A549 (cell line): Measurements from ENCODE around the gene PIGV. TPM values are rescaled to one million over a fixed set of nuclear protein-coding genes. Genes with fewer than 3 reads are reported as not detected.
"Not testable (repeated sequence)": the region's sequence is repeated elsewhere in the genome, so short reads cannot be mapped to it uniquely, and the experiment has no call there.

Source experiments
- ATAC-seq, 2 experiments: fragments of 200-7000 bp in 1 of 2; fragments of >200 bp in 1 of 2; cut with Nextera tagmentation in 1 of 2; cut with Tn5 transposase in 1 of 2; 3 replicates each; pipeline versions ENCODE4 v1.8.0 to v1.9.1; 2018 to 2020; ENCODE audit warnings: mild to moderate bottlenecking in 1 of 2, moderate library complexity in 1 of 2
- CTCF ChIA-PET: fragments of 300-600 bp; sonication (Branson Sonifier 250); formaldehyde crosslinking; extraction: SDS; loops from one replicate; lab custom pipeline; 2021; ENCODE audit warnings: antibody characterized with exemption, inconsistent platforms; lab: Yijun Ruan, JAX
- POLR2A ChIA-PET: fragments of 350-600 bp; formaldehyde crosslinking; extraction: SDS; loops from one replicate; lab custom pipeline; 2021; ENCODE audit warnings: antibody characterized with exemption, inconsistent platforms; lab: Yijun Ruan, JAX
- DNase-seq, 2 experiments: peaks; one replicate each; pipeline versions ENCODE4 v3.0.0 to v3.0.0-alpha.2; 2011 to 2016; ENCODE audit warnings: low read depth in 1 of 2, low spot score in 1 of 2
- FAIRE-seq: peaks from 2 replicates; lab custom pipeline; 2011; peaks lifted over from hg19 to GRCh38; lab: Jason Lieb, UNC
- H3K27ac ChIP-seq, 2 experiments: fragments of >200 bp; sonication (Bioruptor Twin); formaldehyde crosslinking; 3 replicates each; pipeline ENCODE4 v1.5.1; 2016 to 2017
- H3K4me1 ChIP-seq: fragments of >200 bp; sonication (Bioruptor Twin); formaldehyde crosslinking; 3 replicates; pipeline ENCODE4 v1.6.1; 2016
- H3K4me2 ChIP-seq: fragments of >200 bp; sonication (Bioruptor Twin); formaldehyde crosslinking; 3 replicates; pipeline ENCODE4 v1.6.1; 2016
- H3K4me3 ChIP-seq: fragments of >200 bp; sonication (Bioruptor Twin); formaldehyde crosslinking; 3 replicates; pipeline ENCODE4 v1.5.1; 2016
- H3K9me3 ChIP-seq: fragments of >200 bp; sonication (Bioruptor Twin); formaldehyde crosslinking; 3 replicates; pipeline ENCODE4 v1.6.1; 2016
- BHLHE40 ChIP-seq: IDR thresholded peaks from 2 replicates; pipeline ENCODE4 v1.6.1; 2012; ENCODE audit warnings: low read depth, low read length, inconsistent platforms
- CHD4 ChIP-seq: fragments of 200-600 bp; sonication (generic); IDR thresholded peaks from 2 replicates; pipeline ENCODE4 v1.6.1; 2016; ENCODE audit warnings: antibody characterized with exemption, mild to moderate bottlenecking, borderline replicate concordance
- CTCF ChIP-seq: fragments of >200 bp; sonication (Bioruptor Twin); formaldehyde crosslinking; IDR thresholded peaks from 3 replicates; pipeline ENCODE4 v1.5.1; 2016
- EHF ChIP-seq: fragments of 250-450 bp; sonication (Bioruptor Pico); IDR thresholded peaks from 2 replicates; pipeline ENCODE4 v1.5.0; 2020; ENCODE audit warnings: mild to moderate bottlenecking
- EP300 ChIP-seq, 2 experiments: fragments of >200 bp; sonication (Bioruptor Twin); formaldehyde crosslinking; IDR thresholded peaks; 2 replicates in 1 of 2; 3 replicates in 1 of 2; pipeline ENCODE4 v1.6.1; 2016 to 2017
- FOSL2 ChIP-seq, 2 experiments: fragments of 450-650 bp in 1 of 2; fragments of >200 bp in 1 of 2; sonication (Bioruptor Twin) in 1 of 2; formaldehyde crosslinking; IDR thresholded peaks; 2 replicates each; pipeline versions ENCODE4 v1.5.0 to v1.6.1; 2016 to 2020; ENCODE audit warnings: mild to moderate bottlenecking in 1 of 2, moderate library complexity in 1 of 2
- HDAC2 ChIP-seq: fragments of 200-600 bp; sonication (generic); IDR thresholded peaks from 2 replicates; pipeline ENCODE4 v1.6.1; 2016
- HES2 ChIP-seq: fragments of >200 bp; sonication (Bioruptor Twin); formaldehyde crosslinking; IDR thresholded peaks from 2 replicates; pipeline ENCODE4 v1.6.1; 2016
- HMGXB4 ChIP-seq: fragments of 250-450 bp; sonication (Bioruptor Pico); IDR thresholded peaks from 2 replicates; pipeline ENCODE4 v1.5.0; 2021; ENCODE audit warnings: mild to moderate bottlenecking, moderate library complexity, borderline replicate concordance
- HOXA7 ChIP-seq: fragments of 250-450 bp; sonication (Bioruptor Pico); IDR thresholded peaks from 2 replicates; pipeline ENCODE4 v1.5.0; 2020; ENCODE audit warnings: mild to moderate bottlenecking, moderate library complexity
- HOXB13 ChIP-seq: fragments of 250-450 bp; sonication (Bioruptor Pico); IDR thresholded peaks from 2 replicates; pipeline ENCODE4 v1.5.0; 2020; ENCODE audit warnings: low read depth, mild to moderate bottlenecking, moderate library complexity
- KDM1A ChIP-seq: fragments of 200-600 bp; sonication (generic); IDR thresholded peaks from 2 replicates; pipeline ENCODE4 v1.6.1; 2016; ENCODE audit warnings: low read depth, mild to moderate bottlenecking
- KDM5A ChIP-seq: fragments of 200-600 bp; sonication (generic); IDR thresholded peaks from 2 replicates; pipeline ENCODE4 v1.6.1; 2016; ENCODE audit warnings: antibody characterized with exemption, mild to moderate bottlenecking
- MAFK ChIP-seq: fragments of 450-650 bp; IDR thresholded peaks from 2 replicates; pipeline ENCODE4 v1.6.1; 2014; ENCODE audit not compliant: partially characterized antibody
- MAZ ChIP-seq: fragments of 150-350 bp; IDR thresholded peaks from 2 replicates; pipeline ENCODE4 v1.6.1; 2014; ENCODE audit warnings: antibody characterized with exemption, low read depth, low read length, borderline replicate concordance
- MYC ChIP-seq: IDR thresholded peaks from 2 replicates; pipeline ENCODE4 v1.6.1; 2012; ENCODE audit warnings: mild to moderate bottlenecking, inconsistent platforms, low read length, improper control_type of control experiment, borderline replicate concordance
- RAD21 ChIP-seq, 2 experiments: fragments of >200 bp in 1 of 2; sonication (Bioruptor Twin) in 1 of 2; formaldehyde crosslinking in 1 of 2; IDR thresholded peaks in 1 of 2; conservative IDR thresholded peaks in 1 of 2; 2 replicates in 1 of 2; 3 replicates in 1 of 2; pipeline ENCODE4 v1.6.1; 2012 to 2018; ENCODE audit warnings: inconsistent platforms in 1 of 2
- RARB ChIP-seq: fragments of 250-450 bp; sonication (Bioruptor Pico); IDR thresholded peaks from 2 replicates; pipeline ENCODE4 v1.8.0; 2021; ENCODE audit warnings: mild to moderate bottlenecking, moderate library complexity
- RCOR1 ChIP-seq: fragments of 150-350 bp; IDR thresholded peaks from 2 replicates; pipeline ENCODE4 v1.6.1; 2014; ENCODE audit warnings: antibody characterized with exemption, low read length, low read depth
- SMC3 ChIP-seq: fragments of >200 bp; sonication (Bioruptor Twin); formaldehyde crosslinking; IDR thresholded peaks from 3 replicates; pipeline ENCODE4 v1.6.1; 2018; ENCODE audit warnings: inconsistent platforms
- SREBF2 ChIP-seq: fragments of 450-650 bp; IDR thresholded peaks from 2 replicates; pipeline ENCODE4 v1.6.1; 2014; ENCODE audit warnings: mild to moderate bottlenecking, moderate library complexity
- TFCP2L1 ChIP-seq: fragments of 250-450 bp; sonication (Bioruptor Pico); IDR thresholded peaks from 2 replicates; pipeline ENCODE4 v1.5.0; 2021; ENCODE audit warnings: mild to moderate bottlenecking
- USF2 ChIP-seq: fragments of 450-650 bp; IDR thresholded peaks from 2 replicates; pipeline ENCODE4 v1.6.1; 2014; ENCODE audit warnings: antibody characterized with exemption
- WGBS: methylation state at CpG from one replicate; pipeline ENCODE4 v1.1.6; 2017; ENCODE audit errors: missing lambda C conversion rate; 5-methylcytosine and 5-hydroxymethylcytosine counted together
- polyA plus RNA-seq, 4 experiments: library from polyadenylated mRNA; depleted of rRNA in 3 of 4; stranded (reverse); fragments of >200 nt; fragmentation: RNase III in 1 of 4; extraction: RNeasy Plus Mini Kit Qiagen cat#74134 plus additional on column Dnase treatment in 1 of 4; gene quantifications; 2 replicates in 3 of 4; 3 replicates in 1 of 4; pipeline ENCODE4 v1.2.3, GENCODE V29; 2011 to 2017

PIGV gene
- polyA plus RNA-seq, 2 of the 4 experiments (the other 2 are of a cell fraction), result 7.0 to 16.2 TPM

GRCh38 chr1:26799479-26800142 lies 11.9 kb downstream of the PIGV start:
- Histone ChIP-seq H3K4me2 (peak overlapping the region; percentile 56), H3K4me3 (no peak overlapping the region), H3K4me1 (peaks cover 14% of the 10 kb centered on the region), H3K27ac (peak overlapping the region; percentile 40 to 57; a peak in 5 of 6 replicates)
- no peak for FAIRE-seq
- peak; percentile 73 to 76 for ATAC-seq
- WGBS, result 63% methylated on average over 4 of the region's 5 CpGs
- CTCF ChIA-PET, result interaction anchor here (3.0 to 4.4 kb wide), 4 partner anchors 10 to 197 kb away, joined by 11 to 49 read pairs (median 17); partner anchors contain the start of gene PIGV
- POLR2A ChIA-PET, result interaction anchor here (1.0 to 1.3 kb wide), 2 partner anchors 11 to 176 kb away, joined by 4 to 5 read pairs; no protein-coding TSS in a partner anchor
- TF ChIP-seq FOSL2 (IDR thresholded peaks at IDR 0.05) (no peak), FOSL2 (CRISPR knock-in tag; IDR thresholded peaks at IDR 0.05) (0 out of 2 replicates have a peak, but pooled peaks have one; percentile 7), HES2 (no peak)
- TF ChIP-seq, all 56 proteins: peak for 1
- no peaks in the 10 kb centered on the region for H3K9me3 ChIP-seq
- DNase-seq, result no peak

- FAIRE-seq, CTCF ChIA-PET: not testable (repeated sequence)
These were observed 16.2 kb downstream of the PIGV start for GRCh38 chr1:26803932-26804331.

GRCh38 chr1:26810105-26810504 lies 22.4 kb downstream of the PIGV start:
- H3K4me2 ChIP-seq, result peak overlapping the region; percentile 54; the same call in 1 of the 3 replicates
- CTCF ChIA-PET, result interaction anchor here (0.6 to 4.2 kb wide), 25 partner anchors 11 to 471 kb away, joined by 3 to 69 read pairs (median 5); partner anchors contain the start of gene GPN2
- H3K4me1 ChIP-seq, H3K4me3 ChIP-seq, H3K9me3 ChIP-seq, POLR2A ChIA-PET, FAIRE-seq: not testable (repeated sequence)
- ATAC-seq (peak; percentile 79 to 80; a peak in 5 of 6 replicates), DNase-seq (peak; percentile 41 to 64)
- TF ChIP-seq CTCF, result peak; percentile 59
- peak; percentile 41 to 53; a peak in 3 of 5 replicates for TF ChIP-seq RAD21 (conservative IDR thresholded peaks at IDR 0.05 in 1 of 2, IDR thresholded peaks at IDR 0.05 in 1 of 2)
- TF ChIP-seq SMC3, result peak; percentile 54
- peak overlapping the region; percentile 25 to 64; a peak in 2 of 6 replicates for H3K27ac ChIP-seq
- 55% methylated on average over 11 of the region's 11 CpGs for WGBS

More at GRCh38 chr1:26803932-26804331, 16.2 kb downstream of the PIGV start:
- H3K4me3 ChIP-seq, DNase-seq, H3K9me3 ChIP-seq, H3K27ac ChIP-seq, POLR2A ChIA-PET, ATAC-seq, H3K4me2 ChIP-seq: not testable (repeated sequence)
- no CpG with 5 or more reads among the region's 36 CpGs for WGBS
- peaks cover 14% of the 10 kb centered on the region for H3K4me1 ChIP-seq

- no peak for ATAC-seq
- DNase-seq, result no peak
- Histone ChIP-seq H3K4me1 (no peaks in the 10 kb centered on the region; the same call in 2 of the 3 replicates), H3K4me3 (no peak overlapping the region), H3K4me2 (no peak overlapping the region), H3K27ac (no peak overlapping the region; a peak in 1 of 6 replicates), H3K9me3 (no peaks in the 10 kb centered on the region)
- no peak for TF ChIP-seq HOXA7 (CRISPR knock-in tag)
- TF ChIP-seq MYC, result no peak
- TF ChIP-seq BHLHE40, result no peak
- TF ChIP-seq MAFK, result no peak
- TF ChIP-seq CHD4, result no peak
- TF ChIP-seq SMC3, result no peak
- no peak for TF ChIP-seq HOXB13 (CRISPR knock-in tag)
- no peak for TF ChIP-seq RAD21 (conservative IDR thresholded peaks at IDR 0.05 in 1 of 2, IDR thresholded peaks at IDR 0.05 in 1 of 2)
- TF ChIP-seq EP300 (IDR thresholded peaks at IDR 0.05), result no peak
- TF ChIP-seq USF2, result no peak
- no peak for TF ChIP-seq MAZ
- no peak for TF ChIP-seq HMGXB4 (CRISPR knock-in tag)
- no peak for TF ChIP-seq RCOR1
- TF ChIP-seq EHF (CRISPR knock-in tag), result no peak
- no peak for TF ChIP-seq TFCP2L1 (CRISPR knock-in tag)
- no peak for TF ChIP-seq KDM5A
- no peak for TF ChIP-seq RARB (CRISPR knock-in tag)
- no peak for TF ChIP-seq HDAC2
- no peak for TF ChIP-seq KDM1A
- TF ChIP-seq SREBF2, result no peak
- ChIA-PET CTCF (interaction anchor here (0.6 to 4.2 kb wide), 18 partner anchors 10 to 280 kb away, joined by 3 to 69 read pairs (median 6); partner anchors contain the start of genes GPN2 and ZDHHC18), POLR2A (interaction anchor here (0.6 kb wide), 1 partner anchor 14 kb away, joined by 3 read pairs; no protein-coding TSS in a partner anchor)
- 68% methylated on average over 4 of the region's 4 CpGs for WGBS
- FAIRE-seq, result no peak
These were observed 23.3 kb downstream of the PIGV start for GRCh38 chr1:26811057-26811456.
